T-cell (primary cell): Measurements from ENCODE around the gene KCTD16. TPM values are rescaled to one million over a fixed set of nuclear protein-coding genes. Genes with fewer than 3 reads are reported as not detected.

Source experiments
- ATAC-seq, 4 experiments: fragments of 200-7000 bp in 3 of 4; fragments of 150-1000 bp in 1 of 4; cut with Tn5 transposase; replicated peaks in 1 of 4; 1 replicate in 3 of 4; 2 replicates in 1 of 4; pipeline ENCODE4 v1.10.0; 2021; ENCODE audit warnings: moderate library complexity in 3 of 4, mild to moderate bottlenecking in 2 of 4, moderate number of reproducible peaks in 1 of 4
- CTCF ChIA-PET, 2 donors: fragments of 300-600 bp; sonication (Branson Sonifier 250); formaldehyde crosslinking; loops; one replicate each; lab custom pipeline; 2022; ENCODE audit warnings: antibody characterized with exemption in 2 of 2; lab: Charles Lee
- POLR2A ChIA-PET, 2 donors: fragments of 300-600 bp; sonication (Branson Sonifier 250); formaldehyde crosslinking; loops; one replicate each; lab custom pipeline; 2022; ENCODE audit warnings: antibody characterized with exemption in 2 of 2; lab: Charles Lee
- DNase-seq, 35 experiments: peaks; one replicate each; pipeline versions ENCODE4 v3.0.0 to v3.0.0-alpha.2; 2013 to 2023
- H3K27ac ChIP-seq: one replicate; pipeline ENCODE4 v1.5.1; 2013; ENCODE audit warnings: low read length
- H3K27me3 ChIP-seq, 2 experiments: replicated peaks in 1 of 2; 1 replicate in 1 of 2; 2 replicates in 1 of 2; pipeline versions ENCODE4 v1.6.1 to v1.7.0; 2013; ENCODE audit warnings: low read length in 1 of 2, mixed read lengths in 1 of 2; ENCODE audit not compliant: control insufficient read depth in 2 of 2, insufficient read depth in 2 of 2; ENCODE audit errors: extremely low read depth in 1 of 2
- H3K36me3 ChIP-seq, 2 donors: 1 replicate in 1 of 2; 2 replicates in 1 of 2; pipeline versions ENCODE4 v1.6.1 to v1.7.0; 2013; ENCODE audit warnings: low read length in 1 of 2; ENCODE audit not compliant: control insufficient read depth in 2 of 2, insufficient read depth in 1 of 2; ENCODE audit errors: extremely low read depth in 1 of 2
- H3K4me1 ChIP-seq, 2 experiments: 1 replicate in 1 of 2; 2 replicates in 1 of 2; pipeline versions ENCODE4 v1.6.1 to v1.7.0; 2013; ENCODE audit warnings: low read length in 2 of 2, mixed read lengths in 1 of 2; ENCODE audit not compliant: insufficient read depth in 2 of 2, control insufficient read depth in 1 of 2; ENCODE audit errors: extremely low read depth in 1 of 2
- H3K4me3 ChIP-seq, 2 donors: 1 replicate in 1 of 2; 2 replicates in 1 of 2; pipeline versions ENCODE4 v1.5.1 to v1.7.0; 2013; ENCODE audit warnings: mild to moderate bottlenecking in 2 of 2, low read length in 1 of 2, moderate library complexity in 1 of 2; ENCODE audit not compliant: control insufficient read depth in 1 of 2; ENCODE audit errors: extremely low read depth in 1 of 2
- H3K9me3 ChIP-seq: 2 replicates; pipeline ENCODE4 v1.7.0; 2013
- H3K27ac Mint-ChIP-seq, 2 donors: one replicate each; pipeline ENCODE4 v1.8.0; 2020 to 2021; ENCODE audit warnings: mild to moderate bottlenecking in 2 of 2, mixed read lengths in 2 of 2
- H3K27me3 Mint-ChIP-seq, 2 donors: one replicate each; pipeline ENCODE4 v1.8.0; 2021 to 2022; ENCODE audit warnings: mixed read lengths in 2 of 2
- H3K36me3 Mint-ChIP-seq: one replicate; pipeline ENCODE4 v1.8.0; 2021; ENCODE audit warnings: mixed read lengths
- H3K4me1 Mint-ChIP-seq, 3 donors: one replicate each; pipeline ENCODE4 v1.8.0; 2020 to 2022; ENCODE audit warnings: mixed read lengths in 3 of 3, mild to moderate bottlenecking in 1 of 3
- H3K4me3 Mint-ChIP-seq, 3 donors: one replicate each; pipeline ENCODE4 v1.8.0; 2020 to 2022; ENCODE audit warnings: mild to moderate bottlenecking in 3 of 3, mixed read lengths in 3 of 3, moderate library complexity in 3 of 3
- H3K9me3 Mint-ChIP-seq, 3 donors: one replicate each; pipeline ENCODE4 v1.8.0; 2020 to 2022; ENCODE audit warnings: mixed read lengths in 3 of 3
- WGBS: methylation state at CpG from one replicate; pipeline ENCODE4 v1.1.5; 2013; ENCODE audit warnings: missing lambda C conversion rate; ENCODE audit not compliant: insufficient coverage; 5-methylcytosine and 5-hydroxymethylcytosine counted together
- total RNA-seq, 35 experiments: library from RNA in 6 of 35; stranded (reverse) in 6 of 35; fragments of 120-200 nt in 1 of 35; gene quantifications; one replicate each; pipeline versions ENCODE4 v1.2.1 to v1.2.4 and lab custom pipeline; 2013 to 2026

Gene KCTD16
- total RNA-seq, 5 donors from 2014 or later (not counting 1 experiment from before 2014, with no cell fraction given): 0.03 to 0.20 (median 0.10) TPM; not detected in 1

GRCh38 chr5:144318011-144318410 lies 147.3 kb downstream of the KCTD16 start:
- Mint-ChIP-seq H3K27ac (no peak overlapping the region), H3K36me3 (no peaks in the 10 kb centered on the region), H3K27me3 (peaks cover 2 to 13% of the 10 kb centered on the region in 2 donors), H3K4me1 (no peaks in the 10 kb centered on the region), H3K4me3 (no peak overlapping the region), H3K9me3 (no peaks in the 10 kb centered on the region)
- Histone ChIP-seq H3K9me3 (no peaks in the 10 kb centered on the region), H3K27ac (no peak overlapping the region), H3K27me3 (no peaks in the 10 kb centered on the region), H3K4me1 (no peaks in the 10 kb centered on the region), H3K4me3 (no peak overlapping the region), H3K36me3 (no peaks in the 10 kb centered on the region)
- ATAC-seq (no peak), DNase-seq (no peak)
- ChIA-PET POLR2A (no interaction called here), CTCF (no interaction called here)
- WGBS: no CpG with 5 or more reads among the region's 3 CpGs

- ChIA-PET POLR2A (no interaction called here), CTCF (no interaction called here)
- H3K4me1 Mint-ChIP-seq: no peaks in the 10 kb centered on the region
- no peaks in the 10 kb centered on the region for H3K9me3 Mint-ChIP-seq
- no peak overlapping the region for H3K4me3 ChIP-seq
- H3K27ac Mint-ChIP-seq: no peak overlapping the region
- no peak overlapping the region for H3K27ac ChIP-seq
- H3K27me3 ChIP-seq: no peaks in the 10 kb centered on the region
- no peaks in the 10 kb centered on the region for H3K9me3 ChIP-seq
- no peak for ATAC-seq
- DNase-seq: no peak
- peaks cover 2 to 17% of the 10 kb centered on the region in 2 donors for H3K27me3 Mint-ChIP-seq
- H3K36me3 Mint-ChIP-seq: no peaks in the 10 kb centered on the region
- no peaks in the 10 kb centered on the region for H3K4me1 ChIP-seq
- 89% methylated on average over 3 of the region's 4 CpGs for WGBS
- H3K36me3 ChIP-seq: no peaks in the 10 kb centered on the region
- H3K4me3 Mint-ChIP-seq: no peak overlapping the region
Observed at GRCh38 chr5:144318460-144318859, 147.8 kb downstream of the KCTD16 start.

DNA sequence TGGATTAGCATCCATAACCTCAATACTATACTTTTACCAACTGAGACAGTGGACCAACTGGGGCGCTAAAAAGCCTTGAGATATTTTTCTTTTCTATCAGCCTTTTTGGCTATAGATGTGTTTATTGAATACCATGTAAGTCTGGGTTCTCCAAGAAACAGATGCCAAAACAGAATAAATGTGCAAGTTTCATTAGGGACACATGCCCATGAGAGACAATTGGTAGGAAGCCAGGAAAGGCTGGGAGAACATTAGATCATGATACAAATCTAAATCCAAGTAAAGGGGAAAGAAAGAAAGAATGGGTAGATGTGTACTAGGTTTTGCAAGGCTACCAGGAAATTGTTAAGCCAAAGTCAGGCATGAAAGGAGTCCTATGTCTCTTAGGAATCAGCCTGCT lies 152.5 kb downstream of the KCTD16 start:
- Histone ChIP-seq H3K27me3 (no peaks in the 10 kb centered on the region), H3K27ac (no peak overlapping the region), H3K9me3 (no peaks in the 10 kb centered on the region), H3K4me3 (no peak overlapping the region), H3K36me3 (no peaks in the 10 kb centered on the region), H3K4me1 (no peaks in the 10 kb centered on the region)
- ChIA-PET CTCF (no interaction called here), POLR2A (interaction anchor here in 1 of 2 donors (0.6 kb wide), 1 partner anchor 27 kb away, joined by 3 read pairs; no protein-coding TSS in a partner anchor)
- peaks cover 0 to 2% (median 0%) of the 10 kb centered on the region in 3 donors for H3K9me3 Mint-ChIP-seq
- no peak for ATAC-seq
- no peak overlapping the region for H3K27ac Mint-ChIP-seq
- DNase-seq: no peak
- H3K4me1 Mint-ChIP-seq: no peaks in the 10 kb centered on the region
- H3K27me3 Mint-ChIP-seq: peaks cover 7 to 9% of the 10 kb centered on the region in 2 donors
- WGBS: no CpG with 5 or more reads among the region's 1 CpG
- H3K4me3 Mint-ChIP-seq: no peak overlapping the region
- H3K36me3 Mint-ChIP-seq: no peaks in the 10 kb centered on the region

DNA sequence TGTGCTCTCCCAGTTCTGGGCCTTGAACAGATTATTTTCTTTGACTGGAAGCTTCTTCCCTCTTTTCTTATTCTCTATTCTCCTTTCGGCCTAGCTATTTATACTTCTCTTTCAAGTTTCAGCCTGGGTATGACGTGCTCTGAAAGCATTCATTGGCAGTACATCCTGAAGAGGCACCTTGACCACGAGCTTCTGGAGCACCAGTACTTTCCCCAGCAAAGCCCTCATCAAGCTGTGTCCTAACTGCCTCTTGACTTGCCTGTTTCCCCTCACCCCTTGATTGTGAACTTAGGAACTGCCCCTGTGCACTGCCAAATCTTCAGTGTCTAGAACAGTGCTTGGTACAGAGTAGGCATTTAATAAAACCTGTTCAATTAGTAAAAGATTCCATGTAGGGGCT lies 154.9 kb downstream of the KCTD16 start:
- H3K9me3 ChIP-seq: no peaks in the 10 kb centered on the region
- H3K4me1 Mint-ChIP-seq: no peaks in the 10 kb centered on the region
- H3K4me3 ChIP-seq: no peak overlapping the region
- ChIA-PET CTCF (no interaction called here), POLR2A (no interaction called here)
- no peak overlapping the region for H3K4me3 Mint-ChIP-seq
- H3K36me3 ChIP-seq: no peaks in the 10 kb centered on the region
- DNase-seq: no peak
- H3K9me3 Mint-ChIP-seq: peaks cover 0 to 2% (median 0%) of the 10 kb centered on the region in 3 donors
- ATAC-seq: no peak
- H3K36me3 Mint-ChIP-seq: no peaks in the 10 kb centered on the region
- no peak overlapping the region for H3K27ac ChIP-seq
- no peaks in the 10 kb centered on the region for H3K27me3 ChIP-seq
- 59% methylated on average over 3 of the region's 3 CpGs for WGBS
- H3K27me3 Mint-ChIP-seq: peaks cover 7% of the 10 kb centered on the region in 2 donors
- H3K27ac Mint-ChIP-seq: no peak overlapping the region
- H3K4me1 ChIP-seq: no peaks in the 10 kb centered on the region

GRCh38 chr5:144328494-144328893 lies 157.8 kb downstream of the KCTD16 start:
- Histone ChIP-seq H3K36me3 (no peaks in the 10 kb centered on the region), H3K27me3 (no peaks in the 10 kb centered on the region), H3K4me1 (no peaks in the 10 kb centered on the region), H3K9me3 (no peaks in the 10 kb centered on the region), H3K27ac (no peak overlapping the region), H3K4me3 (no peak overlapping the region)
- POLR2A ChIA-PET: no interaction called here
- peaks cover 0 to 2% (median 0%) of the 10 kb centered on the region in 3 donors for H3K9me3 Mint-ChIP-seq
- no peak for DNase-seq
- no peak overlapping the region for H3K27ac Mint-ChIP-seq
- peaks cover 0 to 5% of the 10 kb centered on the region in 2 donors for H3K27me3 Mint-ChIP-seq
- CTCF ChIA-PET: no interaction called here
- no peak overlapping the region for H3K4me3 Mint-ChIP-seq
- no peak for ATAC-seq
- H3K36me3 Mint-ChIP-seq: no peaks in the 10 kb centered on the region
- WGBS: no CpG with 5 or more reads among the region's 2 CpGs
- H3K4me1 Mint-ChIP-seq: no peaks in the 10 kb centered on the region

GRCh38 chr5:144328980-144329379 lies 158.3 kb downstream of the KCTD16 start:
- Mint-ChIP-seq H3K27ac (no peak overlapping the region), H3K4me3 (no peak overlapping the region), H3K4me1 (no peaks in the 10 kb centered on the region), H3K9me3 (peaks cover 0 to 2% (median 0%) of the 10 kb centered on the region in 3 donors), H3K36me3 (no peaks in the 10 kb centered on the region), H3K27me3 (peaks cover 0 to 5% of the 10 kb centered on the region in 2 donors)
- CTCF ChIA-PET: no interaction called here
- ATAC-seq (no peak), DNase-seq (no peak)
- H3K27me3 ChIP-seq: no peaks in the 10 kb centered on the region
- POLR2A ChIA-PET: no interaction called here
- H3K27ac ChIP-seq: no peak overlapping the region
- H3K4me3 ChIP-seq: no peak overlapping the region
- H3K4me1 ChIP-seq: no peaks in the 10 kb centered on the region
- H3K36me3 ChIP-seq: no peaks in the 10 kb centered on the region
- no peaks in the 10 kb centered on the region for H3K9me3 ChIP-seq

DNA sequence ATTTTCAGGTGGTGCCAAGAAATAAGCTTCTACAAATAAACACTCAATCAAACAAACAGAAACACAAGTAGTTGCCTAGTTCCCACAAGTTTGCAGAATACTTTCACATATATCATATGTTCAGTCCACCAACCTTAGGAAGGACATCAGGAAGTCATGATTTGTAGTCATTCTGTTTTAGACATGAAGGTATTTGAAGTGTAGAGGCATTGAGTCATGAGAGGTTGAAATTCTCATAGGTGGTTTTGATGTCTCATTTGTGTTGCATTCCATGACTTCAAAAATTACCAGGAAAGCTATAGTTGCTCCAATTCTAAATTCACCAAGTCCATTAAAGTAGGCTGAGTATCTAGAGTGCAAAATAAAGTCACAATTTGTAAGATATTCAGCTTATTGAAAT lies 159.0 kb downstream of the KCTD16 start:
- H3K9me3 Mint-ChIP-seq: no peaks in the 10 kb centered on the region
- H3K36me3 ChIP-seq: no peaks in the 10 kb centered on the region
- H3K9me3 ChIP-seq: no peaks in the 10 kb centered on the region
- no peak overlapping the region for H3K4me3 Mint-ChIP-seq
- H3K27me3 ChIP-seq: no peaks in the 10 kb centered on the region
- H3K4me1 ChIP-seq: no peaks in the 10 kb centered on the region
- H3K4me1 Mint-ChIP-seq: no peaks in the 10 kb centered on the region
- no peak overlapping the region for H3K27ac ChIP-seq
- no peaks in the 10 kb centered on the region for H3K36me3 Mint-ChIP-seq
- ChIA-PET CTCF (no interaction called here), POLR2A (no interaction called here)
- ATAC-seq: no peak
- no peak overlapping the region for H3K27ac Mint-ChIP-seq
- peaks cover 0 to 5% of the 10 kb centered on the region in 2 donors for H3K27me3 Mint-ChIP-seq
- H3K4me3 ChIP-seq: no peak overlapping the region
- no peak for DNase-seq
